ENCODE measurements around the gene IPO9. TPM values are rescaled to one million over a fixed set of nuclear protein-coding genes. Genes with fewer than 3 reads are reported as not detected.

Gene IPO9
- total and polyA plus RNA-seq, 10 of the 15 experiments (the other 5 are each of a cell fraction or from before 2014, with no cell fraction given), result 19.1 to 77.3 (median 34.1) TPM

DNA sequence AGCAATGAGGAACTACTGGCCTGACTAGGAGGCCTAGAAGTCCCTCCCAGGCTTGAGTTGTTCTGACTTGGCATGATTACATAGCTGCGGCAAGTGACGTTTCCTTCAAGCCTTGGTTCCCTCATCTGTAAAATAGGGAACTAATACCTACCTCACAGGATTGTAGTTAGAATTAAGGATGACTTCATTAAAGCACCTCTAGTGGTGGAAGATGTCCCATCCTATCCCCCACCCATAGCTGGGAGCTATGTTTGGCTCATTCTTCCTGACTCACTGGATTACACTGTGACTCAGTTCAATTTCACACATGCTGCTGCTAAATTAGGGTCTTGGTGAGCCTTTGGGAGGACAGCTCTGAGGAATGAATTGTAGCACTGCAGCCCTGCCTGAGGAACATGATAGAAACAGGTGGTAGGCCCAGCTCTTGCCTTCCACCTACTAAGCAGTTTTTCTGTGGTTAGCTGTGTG, 53.7 kb downstream of the IPO9 start (continued):
- TF ChIP-seq, protein P1, sequence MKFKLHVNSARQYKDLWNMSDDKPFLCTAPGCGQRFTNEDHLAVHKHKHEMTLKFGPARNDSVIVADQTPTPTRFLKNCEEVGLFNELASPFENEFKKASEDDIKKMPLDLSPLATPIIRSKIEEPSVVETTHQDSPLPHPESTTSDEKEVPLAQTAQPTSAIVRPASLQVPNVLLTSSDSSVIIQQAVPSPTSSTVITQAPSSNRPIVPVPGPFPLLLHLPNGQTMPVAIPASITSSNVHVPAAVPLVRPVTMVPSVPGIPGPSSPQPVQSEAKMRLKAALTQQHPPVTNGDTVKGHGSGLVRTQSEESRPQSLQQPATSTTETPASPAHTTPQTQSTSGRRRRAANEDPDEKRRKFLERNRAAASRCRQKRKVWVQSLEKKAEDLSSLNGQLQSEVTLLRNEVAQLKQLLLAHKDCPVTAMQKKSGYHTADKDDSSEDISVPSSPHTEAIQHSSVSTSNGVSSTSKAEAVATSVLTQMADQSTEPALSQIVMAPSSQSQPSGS (IDR thresholded peaks at IDR 0.05; ENCODE audit: low read length), result peak; percentile 59; the same call in 1 of the 2 replicates
- no peak for TF ChIP-seq SMC3 (IDR thresholded peaks at IDR 0.05; ENCODE audit: borderline replicate concordance, low read length)
- no peak for TF ChIP-seq GATAD2B (conservative IDR thresholded peaks at IDR 0.05; ENCODE audit: low read depth)
- TF ChIP-seq MYB (IDR thresholded peaks at IDR 0.05; ENCODE audit: borderline replicate concordance, low read depth, low read length), result no peak
- no peak for TF ChIP-seq RAD21 (IDR thresholded peaks at IDR 0.05; ENCODE audit: insufficient read depth, low read depth, low read length)
- no peak for TF ChIP-seq KAT2A (conservative IDR thresholded peaks at IDR 0.05; ENCODE audit: control insufficient read depth, low read depth, low read length)
- no peak for TF ChIP-seq ZNF274 (IDR thresholded peaks at IDR 0.05; ENCODE audit: insufficient read depth, insufficient read length)
- peak; percentile 50 to 86; a peak in 3 of 4 replicates for TF ChIP-seq SRF (IDR thresholded peaks at IDR 0.05; ENCODE audit: low read depth in 2 of 2, low read length in 2 of 2)
- TF ChIP-seq, protein P2, sequence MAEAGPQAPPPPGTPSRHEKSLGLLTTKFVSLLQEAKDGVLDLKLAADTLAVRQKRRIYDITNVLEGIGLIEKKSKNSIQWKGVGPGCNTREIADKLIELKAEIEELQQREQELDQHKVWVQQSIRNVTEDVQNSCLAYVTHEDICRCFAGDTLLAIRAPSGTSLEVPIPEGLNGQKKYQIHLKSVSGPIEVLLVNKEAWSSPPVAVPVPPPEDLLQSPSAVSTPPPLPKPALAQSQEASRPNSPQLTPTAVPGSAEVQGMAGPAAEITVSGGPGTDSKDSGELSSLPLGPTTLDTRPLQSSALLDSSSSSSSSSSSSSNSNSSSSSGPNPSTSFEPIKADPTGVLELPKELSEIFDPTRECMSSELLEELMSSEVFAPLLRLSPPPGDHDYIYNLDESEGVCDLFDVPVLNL (IDR thresholded peaks at IDR 0.05; ENCODE audit: low read depth, low read length), result no peak
- TF ChIP-seq CREM (IDR thresholded peaks at IDR 0.05; ENCODE audit: low read depth), result peak; percentile 71
- no peak for TF ChIP-seq RFX5 (IDR thresholded peaks at IDR 0.05; ENCODE audit: low read depth, low read length)
- TF ChIP-seq IKZF2 (IDR thresholded peaks at IDR 0.05), result no peak

Data from GM12878 (cell line).